Measurements from ENCODE around the gene ZNF622.
A peak's percentile ranks its signal among the peaks of the same experiment; 100 is the strongest.
"Not testable (repeated sequence)": the region's sequence is repeated elsewhere in the genome, so short reads cannot be mapped to it uniquely, and the experiment has no call there.

The ZNF622 gene

DNA sequence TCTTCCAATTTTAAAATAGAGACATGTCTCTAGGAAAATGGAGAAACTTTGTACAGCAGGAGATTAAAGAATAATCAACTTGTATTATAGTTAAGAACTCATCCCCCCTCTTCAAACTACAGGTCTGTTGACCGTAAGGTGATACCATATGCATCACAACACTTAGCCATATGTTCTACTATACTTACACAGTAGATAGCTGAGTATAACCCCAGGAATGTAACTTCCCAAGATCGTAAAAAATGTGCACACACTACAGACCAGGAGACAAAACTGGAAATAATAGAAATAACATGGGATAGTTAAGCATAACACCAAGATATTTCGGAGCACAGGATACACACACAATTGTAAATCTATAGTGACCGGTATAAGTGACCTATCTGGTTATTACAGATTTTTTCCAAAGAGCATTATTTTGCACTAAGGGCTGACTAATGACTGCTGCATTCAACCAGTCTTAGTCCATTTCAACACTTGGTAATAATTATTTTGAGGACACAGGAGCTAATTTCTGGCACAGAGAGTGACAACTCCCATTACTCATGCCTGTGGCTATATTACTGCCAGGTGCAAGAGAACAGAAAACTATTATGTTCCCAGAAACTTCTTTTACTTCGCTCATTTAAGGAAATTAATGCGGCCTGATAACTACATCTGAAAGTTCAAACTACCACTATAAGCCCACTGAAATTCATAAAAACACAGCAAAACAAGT is 15.4 kb upstream of the ZNF622 start:
- no peak for DNase-seq (ENCODE audit: low read depth in 3 of 3)

GRCh38 chr5:16480144-16480543 is 14.5 kb upstream of the ZNF622 start:
- no peak for DNase-seq (ENCODE audit: low read depth in 3 of 3)

DNA sequence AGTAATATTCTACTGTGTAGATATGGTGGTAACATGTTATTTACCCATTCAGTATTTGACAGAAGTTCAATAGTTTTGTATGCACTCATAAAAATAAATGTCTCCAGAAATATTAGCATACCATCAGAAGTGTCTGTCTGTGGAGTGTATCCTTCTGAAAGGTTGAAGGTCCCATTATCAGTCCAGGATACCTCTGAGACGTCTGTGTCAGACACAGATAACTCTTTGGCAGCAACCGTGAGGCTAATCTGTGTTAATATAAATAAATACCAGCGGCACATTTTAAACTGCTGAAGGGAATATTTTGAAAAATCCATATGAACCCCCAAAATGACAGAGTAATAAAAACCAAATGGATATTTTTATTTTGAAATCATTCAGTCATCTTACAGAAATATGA is 11.9 kb upstream of the ZNF622 start:
- DNase-seq (ENCODE audit: low read depth in 3 of 3) = no peak

DNA sequence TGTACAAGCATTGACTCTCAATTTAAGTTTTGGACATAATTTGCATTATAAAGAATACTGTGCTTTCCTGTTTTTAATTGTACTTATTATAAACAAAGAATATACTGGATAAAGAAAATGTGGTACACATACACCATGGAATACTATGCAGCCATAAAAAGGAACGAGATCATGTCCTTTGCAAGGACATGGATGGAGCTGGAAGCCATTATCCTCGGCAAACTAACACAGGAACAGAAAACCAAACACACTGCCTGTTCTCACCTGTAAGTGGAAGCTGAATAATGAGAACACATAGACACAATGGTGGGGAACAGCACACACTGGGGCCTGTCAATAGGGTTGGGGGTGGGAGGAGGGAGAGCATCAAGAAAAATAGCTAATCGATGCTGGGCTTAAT is 10.8 kb upstream of the ZNF622 start:
- not testable (repeated sequence) for DNase-seq (ENCODE audit: low read depth in 3 of 3)

GRCh38 chr5:16471387-16471786 is 5.8 kb upstream of the ZNF622 start:
- no peak for DNase-seq (ENCODE audit: low read depth in 3 of 3)

DNA sequence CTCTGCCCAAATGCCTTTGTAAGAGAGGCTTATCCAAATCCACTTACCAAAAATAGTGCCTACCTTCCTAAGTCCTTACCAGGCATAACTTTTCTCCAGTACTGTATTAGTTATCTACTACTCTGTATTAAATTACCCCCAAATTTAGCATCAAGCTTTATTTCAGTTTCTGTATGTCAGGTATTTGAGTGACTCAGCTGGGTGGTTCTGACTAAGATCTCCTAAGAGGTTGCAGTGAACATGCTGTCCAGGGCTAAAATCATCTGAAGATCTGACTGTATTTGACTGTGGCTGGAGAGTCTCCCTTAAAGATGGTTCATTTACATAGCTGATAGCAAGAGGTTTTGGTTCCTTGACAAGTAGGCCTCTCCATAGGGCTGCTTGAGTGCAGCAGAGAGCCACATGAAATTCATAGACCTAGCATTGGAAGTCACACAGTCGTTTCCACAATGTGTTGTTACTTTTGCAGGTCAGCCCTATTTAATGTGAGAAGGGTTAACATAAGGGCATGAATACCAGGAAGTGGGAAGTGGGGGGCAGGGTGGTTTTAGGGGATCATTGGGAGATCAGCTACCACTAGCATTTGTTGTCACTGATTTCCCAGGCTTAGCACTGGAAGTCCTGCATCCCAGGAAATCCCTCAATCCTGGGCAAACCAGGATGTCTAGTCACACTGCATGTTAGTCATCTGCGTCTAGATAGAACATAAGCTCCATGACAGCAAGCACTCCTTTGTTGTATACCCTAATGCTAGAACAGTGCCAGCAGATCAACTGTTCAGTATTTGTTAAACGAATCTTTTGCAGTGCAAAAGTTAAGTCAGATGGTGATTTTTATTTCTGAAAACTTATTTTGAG is 2.0 kb upstream of the ZNF622 start:
- no peak for DNase-seq (ENCODE audit: low read depth in 3 of 3)

DNA sequence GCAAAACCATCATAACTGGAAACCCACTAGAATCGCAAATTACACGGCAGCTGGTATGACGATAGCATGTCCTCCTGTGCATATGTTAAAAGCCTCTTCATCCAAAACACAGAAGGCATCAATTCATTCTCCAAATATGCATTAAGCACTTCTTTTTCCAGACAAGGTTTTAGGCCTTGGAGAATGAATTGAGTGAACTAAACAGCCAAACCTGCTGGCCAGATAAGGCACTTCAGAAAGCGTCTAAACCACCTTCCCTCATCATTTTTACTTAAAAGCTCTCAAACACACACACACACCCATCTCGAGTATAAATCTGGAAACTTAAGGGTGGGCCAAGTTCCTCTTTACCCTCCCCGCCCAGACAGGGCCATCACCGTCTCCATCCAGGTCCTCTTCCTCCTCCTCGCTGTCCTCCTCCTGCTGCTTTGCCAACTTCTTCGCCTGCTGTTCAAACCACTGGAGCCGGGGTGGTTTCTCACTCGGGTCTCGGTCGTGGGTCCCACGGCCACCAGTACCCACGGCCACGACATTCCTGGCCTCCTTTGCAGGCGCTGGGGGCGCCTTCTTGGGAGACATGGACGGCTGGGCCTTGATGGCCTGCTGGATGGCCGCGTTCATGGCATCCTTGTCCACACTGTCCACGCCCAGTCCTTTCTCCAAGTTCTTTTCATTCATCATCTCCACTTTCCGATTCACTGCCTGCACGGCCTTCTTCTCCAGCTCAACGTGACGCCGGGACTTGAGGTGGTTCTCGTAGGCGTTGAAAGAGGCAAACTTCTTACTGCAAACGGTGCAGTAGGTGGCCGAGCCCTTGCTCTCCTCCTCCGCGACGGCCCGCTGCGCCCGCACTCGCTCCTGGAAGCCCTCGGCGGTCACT is 696 bp downstream of the ZNF622 start:
- DNase-seq (ENCODE audit: low read depth in 3 of 3) = no peak

DNA sequence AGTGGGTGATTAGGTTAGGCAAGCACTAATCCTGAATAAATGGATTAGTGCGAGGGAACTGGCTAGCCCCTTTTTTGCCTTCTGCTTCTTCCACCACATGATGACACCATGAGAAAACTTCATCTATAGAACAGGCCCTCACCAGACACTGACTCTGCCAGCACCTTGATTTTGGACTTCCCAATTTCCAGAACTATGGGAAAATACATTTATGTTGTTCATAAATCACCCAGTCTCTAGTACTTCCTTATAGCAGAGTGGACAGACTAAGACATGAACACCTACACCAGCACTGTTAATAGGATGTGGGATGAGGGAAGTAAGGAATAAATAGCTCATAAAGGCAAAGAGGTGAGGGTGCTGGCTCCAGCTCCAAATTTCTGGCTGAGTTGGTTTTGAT is 1.4 kb downstream of the ZNF622 start:
- DNase-seq (ENCODE audit: low read depth in 3 of 3) = no peak

GRCh38 chr5:16461782-16462181 is 3.8 kb downstream of the ZNF622 start:
- no peak for DNase-seq (ENCODE audit: low read depth in 3 of 3)

DNA sequence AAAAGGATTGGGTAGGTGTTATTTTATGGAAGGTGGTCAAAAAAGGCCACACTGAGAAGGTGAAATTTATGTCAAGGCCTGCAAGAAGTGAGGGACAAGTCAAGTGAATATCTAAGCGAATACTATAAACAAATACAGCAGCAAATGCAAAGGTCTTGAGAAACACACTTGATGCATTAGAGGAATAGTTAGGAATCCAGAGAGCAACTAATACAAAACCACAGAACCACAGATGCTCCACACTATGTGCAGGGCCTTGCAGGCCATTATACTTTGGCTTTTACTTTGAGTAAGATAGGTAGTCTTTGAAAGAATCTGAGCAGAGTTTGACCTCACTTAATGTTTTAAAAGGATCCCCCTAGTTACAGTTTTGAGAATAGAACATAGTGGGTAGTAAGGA is 4.6 kb downstream of the ZNF622 start:
- no peak for DNase-seq (ENCODE audit: low read depth in 3 of 3)

DNA sequence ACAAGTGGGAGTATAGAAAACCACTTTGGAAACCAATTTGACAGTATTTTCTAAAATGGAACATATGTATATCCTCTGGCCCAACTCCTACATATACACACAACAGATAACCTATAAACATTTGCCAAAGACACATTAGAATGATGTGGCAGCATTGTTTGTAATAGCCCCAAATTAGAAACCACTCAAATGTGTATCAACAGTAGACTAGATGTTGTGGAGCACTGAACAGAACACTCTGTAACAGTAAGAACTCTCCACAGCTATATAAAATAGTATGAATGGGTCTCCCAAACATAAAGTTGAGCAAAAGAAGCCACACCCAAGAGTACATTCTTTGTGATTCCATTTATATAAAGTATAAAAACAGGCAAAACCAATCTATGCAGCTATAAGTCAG is 6.1 kb downstream of the ZNF622 start:
- no peak for DNase-seq (ENCODE audit: low read depth in 3 of 3)

DNA sequence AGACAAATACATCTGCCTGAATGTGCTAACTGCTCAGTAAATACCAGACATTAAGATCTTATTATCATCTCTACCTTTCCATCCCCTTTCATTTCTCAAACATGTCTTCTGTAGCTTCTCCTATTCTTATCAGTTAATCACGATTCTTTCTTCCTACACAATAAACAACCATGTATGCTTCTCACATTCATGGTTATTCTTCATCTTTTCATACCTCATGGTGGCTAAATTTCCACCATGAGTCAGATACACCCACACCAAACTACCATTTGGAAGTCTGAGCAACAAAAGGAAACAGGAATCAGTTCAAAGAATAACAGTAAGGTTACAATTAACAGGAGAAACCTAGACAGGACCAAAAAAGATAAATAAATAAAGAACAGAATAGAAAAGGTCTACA is 7.7 kb downstream of the ZNF622 start:
- no peak for DNase-seq (ENCODE audit: low read depth in 3 of 3)

GRCh38 chr5:16457451-16457850 is 8.1 kb downstream of the ZNF622 start:
- no peak for DNase-seq (ENCODE audit: low read depth in 3 of 3)

DNA sequence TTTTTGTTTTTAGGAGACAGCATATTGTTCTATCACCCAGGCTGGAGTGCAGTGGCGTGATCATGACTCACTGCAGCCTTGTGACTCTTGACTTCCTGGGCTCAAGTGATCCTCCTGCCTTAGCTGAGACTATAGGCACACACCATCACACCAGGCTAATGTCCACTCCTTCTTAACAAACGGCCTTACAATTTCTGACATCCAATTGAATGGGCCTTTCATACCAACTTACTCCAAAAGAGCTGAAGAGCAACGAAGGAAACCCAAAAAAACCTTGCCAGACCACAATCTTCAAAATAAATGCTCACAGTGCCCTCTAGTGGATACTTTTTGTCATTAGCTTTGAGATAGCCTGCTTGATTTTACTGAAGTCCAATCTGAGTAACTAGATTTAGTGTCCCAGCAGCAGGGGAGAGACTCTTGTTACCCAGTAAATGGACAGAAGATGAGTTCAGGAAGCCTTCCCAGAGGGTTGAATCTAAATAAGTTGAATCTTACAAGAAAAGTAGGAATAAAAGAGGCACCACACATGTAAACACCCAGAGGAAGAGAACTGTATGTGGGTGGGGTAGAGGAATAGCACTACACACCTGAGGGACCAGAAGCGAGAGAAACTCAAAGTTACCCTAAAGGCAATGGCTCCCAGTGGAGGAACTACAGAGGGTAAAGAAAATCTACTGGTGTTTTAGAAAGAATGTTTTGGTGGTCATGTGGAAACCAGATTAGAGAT is 9.3 kb downstream of the ZNF622 start:
- peak in 1 of 3 experiments; percentile 9 for DNase-seq (ENCODE audit: low read depth in 3 of 3)

GRCh38 chr5:16455668-16456067 is 9.9 kb downstream of the ZNF622 start:
- DNase-seq (ENCODE audit: low read depth in 3 of 3) = no peak

GRCh38 chr5:16454686-16455085 is 10.9 kb downstream of the ZNF622 start:
- no peak for DNase-seq (ENCODE audit: low read depth in 3 of 3)

DNA sequence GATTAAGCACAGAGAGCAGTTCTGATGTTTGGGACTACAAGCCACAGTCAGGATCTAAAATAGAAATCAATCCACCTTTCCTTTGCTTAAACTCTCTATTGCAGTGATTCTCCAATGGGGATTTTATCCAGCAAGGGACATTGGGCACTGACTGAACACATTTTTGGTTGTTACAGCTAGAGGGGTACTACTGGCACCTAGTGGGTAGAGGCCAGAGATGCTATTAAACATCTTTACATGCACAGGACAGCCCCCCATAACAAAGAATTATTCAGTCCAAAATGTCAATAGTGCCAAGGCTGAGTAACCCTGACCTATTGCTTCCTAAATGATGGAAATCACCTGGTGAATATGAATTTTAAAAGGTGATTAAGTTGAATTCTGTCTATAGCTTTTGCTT is 12.0 kb downstream of the ZNF622 start:
- no peak for DNase-seq (ENCODE audit: low read depth in 3 of 3)

GRCh38 chr5:16450163-16450562 is 15.4 kb downstream of the ZNF622 start:
- DNase-seq (ENCODE audit: low read depth in 3 of 3) = no peak

- DNase-seq (ENCODE audit: low read depth in 3 of 3) = no peak
Observed at GRCh38 chr5:16446993-16447392, 18.6 kb downstream of the ZNF622 start.

DNA sequence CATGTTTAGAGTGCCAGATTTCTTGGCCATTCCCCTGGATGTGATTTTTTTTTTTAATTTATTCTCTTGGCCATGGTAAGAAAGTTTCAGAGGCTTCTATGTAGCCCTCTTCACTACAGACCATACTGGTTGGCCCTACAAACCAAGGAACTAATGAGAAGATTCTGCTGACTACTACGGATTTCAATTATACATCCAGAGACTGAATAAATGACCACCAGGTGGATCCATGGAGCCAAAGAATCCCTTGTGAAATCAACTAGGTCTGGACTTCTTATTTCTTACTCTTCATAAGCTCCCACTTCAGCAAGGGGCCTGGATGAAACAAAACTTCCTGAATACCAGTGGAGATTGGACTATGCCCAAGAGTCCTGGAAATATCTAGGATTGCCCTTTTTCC is 27.6 kb downstream of the ZNF622 start:
- DNase-seq (ENCODE audit: low read depth in 3 of 3) = no peak

DNA sequence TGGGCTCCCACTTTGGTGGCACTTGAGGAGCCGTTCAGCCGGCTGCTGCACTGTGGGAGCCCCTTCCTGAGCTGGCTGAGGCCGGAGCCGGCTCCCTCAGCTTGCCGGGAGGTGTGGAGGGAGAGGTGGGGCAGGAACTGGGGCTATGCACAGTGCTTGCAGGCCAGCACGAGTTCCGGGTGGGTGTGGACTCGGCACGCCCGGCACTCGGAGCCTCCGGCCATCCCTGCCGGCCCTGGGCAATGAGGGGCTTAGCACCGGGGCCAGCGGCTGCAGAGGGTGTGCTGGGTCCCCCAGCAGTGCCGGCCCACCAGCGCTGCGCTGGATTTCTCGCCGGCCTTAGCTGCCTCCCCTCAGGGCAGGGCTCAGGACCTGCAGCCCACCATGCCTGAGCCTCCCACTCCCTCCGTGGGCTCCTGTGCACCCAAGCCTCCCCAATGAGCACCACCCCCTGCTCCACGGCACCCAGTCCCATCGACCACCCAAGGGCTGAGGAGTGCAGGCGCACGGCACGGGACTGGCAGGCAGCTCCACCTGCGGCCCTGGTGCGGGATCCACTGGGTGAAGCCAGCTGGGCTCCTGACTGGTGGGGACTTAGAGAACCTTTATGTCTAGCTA is 29.4 kb downstream of the ZNF622 start:
- not testable (repeated sequence) for DNase-seq (ENCODE audit: low read depth in 3 of 3)
